Right atrium auricular region (tissue), 2 donors: ENCODE results near the gene ARL8B. TPM values are rescaled to one million over a fixed set of nuclear protein-coding genes. Genes with fewer than 3 reads are reported as not detected.

Experiments
- DNase-seq: peaks from one replicate; pipeline ENCODE4 v3.0.0-alpha.2; 2019; ENCODE audit warnings: low spot score
- H3K27ac ChIP-seq, 2 donors: fragments of 200-600 bp; sonication (generic); 1 replicate in 1 of 2; 2 replicates in 1 of 2; pipeline ENCODE4 v1.5.1; 2016 to 2019
- H3K27me3 ChIP-seq, 2 donors: fragments of 200-600 bp; sonication (generic); one replicate each; pipeline versions ENCODE4 v1.5.1 to v1.6.0; 2017 to 2019
- H3K36me3 ChIP-seq: fragments of 200-600 bp; sonication (generic); one replicate; pipeline ENCODE4 v1.5.1; 2016
- H3K4me1 ChIP-seq, 2 donors: fragments of 200-600 bp; sonication (generic); one replicate each; pipeline versions ENCODE4 v1.5.1 to v1.6.0; 2017 to 2019
- H3K4me3 ChIP-seq, 2 donors: fragments of 200-600 bp; sonication (generic); 1 replicate in 1 of 2; 2 replicates in 1 of 2; pipeline ENCODE4 v1.5.1; 2017 to 2019; ENCODE audit warnings: mild to moderate bottlenecking in 1 of 2, moderate library complexity in 1 of 2
- H3K9me3 ChIP-seq, 2 donors: fragments of 200-600 bp; sonication (generic); one replicate each; pipeline ENCODE4 v1.5.1; 2019
- total RNA-seq, 2 donors: library from RNA; depleted of rRNA; stranded (reverse); fragments of >200 nt; gene quantifications; one replicate each; pipeline ENCODE4 v1.1.0, GENCODE V29; 2016
- TF ChIP-seq, protein P1 (sequence below), 2 donors: fragments of 200-600 bp; sonication (generic); IDR thresholded peaks; one replicate each; pipeline ENCODE4 v1.5.1; 2019; ENCODE audit warnings: antibody characterized with exemption in 2 of 2

Gene ARL8B
- total RNA-seq, 2 donors from 2014 or later, result 33.9 to 35.6 TPM

DNA sequence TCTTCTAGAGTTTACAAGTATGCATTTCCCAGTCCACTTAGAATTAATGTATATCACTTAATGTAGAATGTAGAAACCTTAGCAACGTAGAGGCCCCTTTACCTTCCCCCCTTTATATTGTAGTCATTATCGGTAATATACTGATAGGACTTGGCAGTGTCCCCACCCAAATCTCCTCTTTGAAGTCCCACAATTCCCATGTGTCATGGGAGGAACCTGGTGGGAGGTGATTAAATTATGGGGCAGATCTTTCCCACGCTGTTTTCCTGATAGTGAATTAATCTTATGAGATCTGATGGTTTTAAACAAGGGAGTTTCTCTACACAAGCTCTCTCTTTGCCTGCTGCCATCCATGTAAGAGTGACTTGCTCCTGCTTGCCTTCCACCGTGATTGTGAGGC, 31.0 kb downstream of the ARL8B start:
- TF ChIP-seq, protein P1, sequence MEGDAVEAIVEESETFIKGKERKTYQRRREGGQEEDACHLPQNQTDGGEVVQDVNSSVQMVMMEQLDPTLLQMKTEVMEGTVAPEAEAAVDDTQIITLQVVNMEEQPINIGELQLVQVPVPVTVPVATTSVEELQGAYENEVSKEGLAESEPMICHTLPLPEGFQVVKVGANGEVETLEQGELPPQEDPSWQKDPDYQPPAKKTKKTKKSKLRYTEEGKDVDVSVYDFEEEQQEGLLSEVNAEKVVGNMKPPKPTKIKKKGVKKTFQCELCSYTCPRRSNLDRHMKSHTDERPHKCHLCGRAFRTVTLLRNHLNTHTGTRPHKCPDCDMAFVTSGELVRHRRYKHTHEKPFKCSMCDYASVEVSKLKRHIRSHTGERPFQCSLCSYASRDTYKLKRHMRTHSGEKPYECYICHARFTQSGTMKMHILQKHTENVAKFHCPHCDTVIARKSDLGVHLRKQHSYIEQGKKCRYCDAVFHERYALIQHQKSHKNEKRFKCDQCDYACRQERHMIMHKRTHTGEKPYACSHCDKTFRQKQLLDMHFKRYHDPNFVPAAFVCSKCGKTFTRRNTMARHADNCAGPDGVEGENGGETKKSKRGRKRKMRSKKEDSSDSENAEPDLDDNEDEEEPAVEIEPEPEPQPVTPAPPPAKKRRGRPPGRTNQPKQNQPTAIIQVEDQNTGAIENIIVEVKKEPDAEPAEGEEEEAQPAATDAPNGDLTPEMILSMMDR (IDR thresholded peaks at IDR 0.05), result no peak
- no peak for DNase-seq
- Histone ChIP-seq H3K4me3 (no peak overlapping the region), H3K36me3 (no peaks in the 10 kb centered on the region), H3K4me1 (peaks cover 0 to 8% of the 10 kb centered on the region in 2 donors), H3K9me3 (no peaks in the 10 kb centered on the region), H3K27me3 (no peaks in the 10 kb centered on the region), H3K27ac (no peak overlapping the region)

DNA sequence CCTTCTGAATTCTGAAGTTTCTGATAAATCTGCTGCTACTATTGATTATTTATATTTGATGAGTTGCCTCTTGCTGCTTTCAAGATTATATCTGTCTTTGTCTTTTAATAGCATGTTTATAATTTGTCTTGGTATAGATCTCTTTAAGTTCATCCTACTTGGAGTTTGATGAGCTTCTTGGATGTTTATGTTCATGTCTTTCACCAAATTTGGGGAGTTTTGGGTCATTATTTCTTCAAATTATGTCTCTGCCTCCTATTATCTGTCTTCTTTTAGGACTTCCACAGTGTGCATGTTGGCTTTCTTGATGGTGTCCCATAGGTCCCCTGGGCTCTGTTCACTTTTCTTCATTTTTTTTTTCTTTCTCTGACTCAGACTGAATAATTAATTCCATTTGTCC, 33.1 kb downstream of the ARL8B start:
- H3K27ac ChIP-seq, result no peak overlapping the region
- no peaks in the 10 kb centered on the region for H3K9me3 ChIP-seq
- TF ChIP-seq, protein P1 (IDR thresholded peaks at IDR 0.05), result no peak
- H3K4me3 ChIP-seq, result no peak overlapping the region
- no peaks in the 10 kb centered on the region for H3K36me3 ChIP-seq
- peaks cover 0 to 3% of the 10 kb centered on the region in 2 donors for H3K4me1 ChIP-seq
- H3K27me3 ChIP-seq, result no peaks in the 10 kb centered on the region
- DNase-seq, result no peak

DNA sequence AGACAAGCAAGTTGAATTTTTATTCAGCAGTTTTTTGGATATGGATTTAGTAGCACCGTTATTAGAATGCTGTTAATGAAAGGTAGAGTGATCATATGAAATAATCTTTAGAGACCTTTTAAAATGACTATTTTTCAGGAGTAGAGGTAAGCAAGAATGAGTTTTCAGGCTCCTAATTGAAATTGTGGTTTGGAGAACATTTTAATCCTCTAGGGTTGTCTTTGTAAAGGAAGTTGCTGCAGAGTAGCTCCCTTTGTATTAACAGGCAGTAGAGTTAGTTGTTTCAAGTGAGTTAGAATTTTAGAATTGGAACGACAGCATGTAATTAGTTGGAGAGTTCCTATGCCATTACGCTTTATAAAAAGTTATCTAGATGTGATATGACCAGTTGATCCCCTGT, 38.2 kb downstream of the ARL8B start:
- H3K27ac ChIP-seq, result no peak overlapping the region
- H3K4me3 ChIP-seq, result no peak overlapping the region
- H3K9me3 ChIP-seq, result no peaks in the 10 kb centered on the region
- TF ChIP-seq, protein P1 (IDR thresholded peaks at IDR 0.05), result no peak
- no peaks in the 10 kb centered on the region for H3K27me3 ChIP-seq
- H3K4me1 ChIP-seq, result peaks cover 0 to 32% of the 10 kb centered on the region in 2 donors
- H3K36me3 ChIP-seq, result no peaks in the 10 kb centered on the region
- no peak for DNase-seq

DNA sequence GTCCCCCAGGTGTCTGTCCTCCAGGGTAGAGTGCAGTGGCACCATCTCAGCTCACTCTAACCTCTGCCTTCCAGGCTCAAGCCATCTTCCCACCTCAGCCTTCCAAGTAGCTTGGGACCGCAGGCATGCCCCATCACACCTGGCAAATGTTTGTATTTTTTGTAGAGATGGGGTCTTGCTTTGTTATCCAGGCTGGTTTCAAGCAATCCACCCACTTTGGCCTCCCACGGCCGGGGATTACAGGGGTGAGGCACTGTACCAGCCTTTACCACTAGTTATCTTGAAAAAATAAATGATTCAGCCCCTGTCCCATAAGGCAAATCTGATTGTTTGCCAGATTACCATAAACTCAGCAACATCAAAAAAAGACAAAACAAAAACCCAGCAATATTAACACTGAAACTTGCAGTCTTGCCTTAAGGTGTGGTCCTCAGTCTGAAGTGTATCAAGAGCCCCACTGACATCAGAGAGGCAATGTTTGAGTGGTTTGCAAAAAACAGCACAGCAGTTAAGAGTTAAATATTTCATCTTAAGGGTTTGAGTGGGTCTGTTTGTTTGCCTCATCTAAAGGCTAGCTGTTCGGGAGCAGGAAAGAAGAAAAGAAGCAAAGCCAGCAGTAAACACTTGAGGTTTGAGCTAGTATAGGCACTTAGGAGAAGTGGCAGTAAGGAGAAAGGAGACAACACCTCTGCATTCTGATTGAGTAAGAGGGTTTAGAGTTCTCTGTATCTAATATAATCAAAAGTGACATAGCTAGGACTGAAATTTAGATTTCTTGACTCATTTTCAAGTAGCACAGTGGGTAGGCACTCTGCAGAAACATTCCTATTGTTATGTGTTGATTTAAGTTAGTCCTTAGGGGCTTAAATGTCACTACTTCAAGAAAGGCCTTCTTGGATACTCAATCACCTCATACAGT, 39.1 kb downstream of the ARL8B start:
- no peaks in the 10 kb centered on the region for H3K36me3 ChIP-seq
- no peaks in the 10 kb centered on the region for H3K9me3 ChIP-seq
- TF ChIP-seq, protein P1 (IDR thresholded peaks at IDR 0.05), result no peak
- peaks cover 0 to 38% of the 10 kb centered on the region in 2 donors for H3K4me1 ChIP-seq
- no peak overlapping the region for H3K4me3 ChIP-seq
- no peak for DNase-seq
- H3K27me3 ChIP-seq, result no peaks in the 10 kb centered on the region
- no peak overlapping the region for H3K27ac ChIP-seq

DNA sequence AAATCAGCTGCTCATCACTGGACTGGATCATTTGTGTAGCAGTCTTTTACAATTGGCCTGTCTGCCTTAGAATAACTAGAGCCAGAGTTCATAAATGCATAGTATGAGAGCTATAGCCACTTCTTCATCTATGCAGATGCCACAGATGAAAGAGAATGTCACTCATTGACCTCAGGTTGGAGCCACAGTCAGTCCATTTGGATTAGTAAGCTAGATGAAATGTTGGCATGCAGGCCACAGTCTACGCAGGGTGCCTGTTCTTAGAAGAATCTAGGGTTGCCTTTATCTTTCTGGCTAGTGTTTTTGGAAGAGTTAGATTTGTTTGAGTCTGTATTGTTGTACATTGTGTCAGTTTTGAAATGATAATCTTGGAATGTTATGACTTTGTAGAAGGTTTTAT, 40.0 kb downstream of the ARL8B start:
- H3K9me3 ChIP-seq, result no peaks in the 10 kb centered on the region
- H3K4me3 ChIP-seq, result no peak overlapping the region
- TF ChIP-seq, protein P1 (IDR thresholded peaks at IDR 0.05), result no peak
- no peak for DNase-seq
- H3K36me3 ChIP-seq, result no peaks in the 10 kb centered on the region
- peaks cover 0 to 38% of the 10 kb centered on the region in 2 donors for H3K4me1 ChIP-seq
- H3K27me3 ChIP-seq, result no peaks in the 10 kb centered on the region
- no peak overlapping the region for H3K27ac ChIP-seq
